ENCODE measurements around the gene POC1B.
A peak's percentile ranks its signal among the peaks of the same experiment; 100 is the strongest.

The POC1B gene

DNA sequence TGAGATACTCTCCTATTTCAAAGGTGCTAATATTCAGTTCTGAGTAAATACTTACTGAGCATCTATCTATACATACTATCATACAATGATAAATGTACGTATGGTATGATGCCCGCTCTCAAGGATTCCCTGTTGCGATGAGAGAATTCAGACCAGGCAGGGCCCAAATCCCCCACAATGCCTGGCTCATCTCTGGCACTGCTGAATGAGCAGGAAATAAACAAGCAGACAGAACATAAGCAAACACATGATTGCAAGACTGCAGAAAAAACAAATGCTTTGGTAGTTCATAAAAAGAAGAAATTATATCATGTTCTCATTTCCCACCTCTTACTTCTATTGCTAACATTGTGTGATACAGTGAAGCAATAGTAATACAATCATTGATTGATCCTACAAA, 96.3 kb downstream of the POC1B start:
- Histone ChIP-seq H3K27ac (ENCODE audit: low read depth, low read length) (no peak overlapping the region), H3K9ac (ENCODE audit: low read depth in 1 of 2, low read length in 2 of 2) (no peak overlapping the region), H3K4me3 (ENCODE audit: low read depth in 1 of 2, low read length in 2 of 2) (no peak overlapping the region), H3K36me3 (ENCODE audit: control insufficient read depth in 1 of 2, insufficient read depth in 2 of 2, low read length in 2 of 2) (peaks cover 0 to 6% of the 10 kb centered on the region in 2 donors), H3K27me3 (ENCODE audit: control insufficient read depth in 1 of 2, insufficient read depth in 2 of 2, low read length in 2 of 2) (no peaks in the 10 kb centered on the region), H3K9me3 (ENCODE audit: control insufficient read depth in 1 of 2, low read length in 2 of 2) (no peaks in the 10 kb centered on the region), H3K4me1 (ENCODE audit: control insufficient read depth in 1 of 2, insufficient read depth in 2 of 2, low read length in 2 of 2) (peaks cover 3 to 7% of the 10 kb centered on the region in 2 donors)

DNA sequence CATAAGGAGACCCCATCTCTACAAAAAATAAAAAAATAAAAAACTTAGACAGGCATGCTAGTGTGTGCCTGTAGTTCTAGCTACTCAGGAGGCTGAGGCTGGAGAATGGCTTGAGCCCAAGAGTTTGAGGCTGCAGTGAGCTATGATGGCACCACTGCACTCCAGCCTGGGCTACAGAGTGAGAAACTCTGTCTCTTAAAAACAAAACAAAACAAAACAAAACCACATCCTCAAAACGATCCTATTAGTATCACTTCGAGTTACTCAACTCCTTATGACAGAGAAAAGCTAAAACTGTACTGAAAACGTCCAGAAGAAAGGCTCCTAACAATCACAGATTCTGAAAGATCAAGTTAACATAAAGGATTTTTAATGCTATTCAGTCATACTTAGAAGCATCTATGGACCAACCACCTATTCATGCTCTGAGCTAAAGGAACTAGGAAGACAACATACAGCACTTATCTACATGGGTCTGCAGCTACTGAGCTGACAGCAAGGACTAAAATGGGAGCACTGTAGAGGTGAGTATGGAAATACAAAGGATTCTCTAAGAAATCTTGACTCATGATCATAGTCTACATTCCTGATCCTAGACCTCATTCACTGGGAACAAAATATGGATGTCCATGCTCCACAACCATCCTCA, 98.2 kb downstream of the POC1B start:
- peaks cover 3 to 7% of the 10 kb centered on the region in 2 donors for H3K4me1 ChIP-seq (ENCODE audit: control insufficient read depth in 1 of 2, insufficient read depth in 2 of 2, low read length in 2 of 2)
- H3K27me3 ChIP-seq (ENCODE audit: control insufficient read depth in 1 of 2, insufficient read depth in 2 of 2, low read length in 2 of 2) = no peaks in the 10 kb centered on the region
- no peak overlapping the region for H3K27ac ChIP-seq (ENCODE audit: low read depth, low read length)
- H3K4me3 ChIP-seq (ENCODE audit: low read depth in 1 of 2, low read length in 2 of 2) = peak overlapping the region in 1 of 2 donors; percentile 16
- H3K9me3 ChIP-seq (ENCODE audit: control insufficient read depth in 1 of 2, low read length in 2 of 2) = no peaks in the 10 kb centered on the region
- peaks cover 0 to 6% of the 10 kb centered on the region in 2 donors for H3K36me3 ChIP-seq (ENCODE audit: control insufficient read depth in 1 of 2, insufficient read depth in 2 of 2, low read length in 2 of 2)
- no peak overlapping the region for H3K9ac ChIP-seq (ENCODE audit: low read depth in 1 of 2, low read length in 2 of 2)

DNA sequence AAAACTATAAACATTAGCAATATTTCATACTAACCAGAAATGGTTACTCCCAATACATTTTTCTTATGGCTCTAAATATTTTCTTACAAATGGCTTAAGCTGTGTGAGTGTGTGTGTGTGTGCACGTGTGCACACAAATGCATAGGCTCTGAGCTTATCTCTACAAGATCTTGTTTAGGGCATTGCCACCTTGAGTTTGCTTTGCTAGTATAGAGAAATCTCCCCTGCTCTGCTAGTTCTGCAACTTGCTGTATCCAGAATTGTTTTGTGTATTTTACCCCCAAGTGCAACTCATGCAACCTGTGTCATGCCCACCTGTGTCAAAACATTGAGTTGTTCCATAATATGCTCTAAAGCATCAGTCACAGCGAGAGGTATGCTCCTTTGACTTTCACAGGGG, 101.0 kb downstream of the POC1B start:
- peaks cover 0 to 13% of the 10 kb centered on the region in 2 donors for H3K36me3 ChIP-seq (ENCODE audit: control insufficient read depth in 1 of 2, insufficient read depth in 2 of 2, low read length in 2 of 2)
- no peak overlapping the region for H3K27ac ChIP-seq (ENCODE audit: low read depth, low read length)
- no peak overlapping the region for H3K4me3 ChIP-seq (ENCODE audit: low read depth in 1 of 2, low read length in 2 of 2)
- H3K4me1 ChIP-seq (ENCODE audit: control insufficient read depth in 1 of 2, insufficient read depth in 2 of 2, low read length in 2 of 2) = peaks cover 3 to 7% of the 10 kb centered on the region in 2 donors
- H3K27me3 ChIP-seq (ENCODE audit: control insufficient read depth in 1 of 2, insufficient read depth in 2 of 2, low read length in 2 of 2) = no peaks in the 10 kb centered on the region
- H3K9ac ChIP-seq (ENCODE audit: low read depth in 1 of 2, low read length in 2 of 2) = no peak overlapping the region
- no peaks in the 10 kb centered on the region for H3K9me3 ChIP-seq (ENCODE audit: control insufficient read depth in 1 of 2, low read length in 2 of 2)

DNA sequence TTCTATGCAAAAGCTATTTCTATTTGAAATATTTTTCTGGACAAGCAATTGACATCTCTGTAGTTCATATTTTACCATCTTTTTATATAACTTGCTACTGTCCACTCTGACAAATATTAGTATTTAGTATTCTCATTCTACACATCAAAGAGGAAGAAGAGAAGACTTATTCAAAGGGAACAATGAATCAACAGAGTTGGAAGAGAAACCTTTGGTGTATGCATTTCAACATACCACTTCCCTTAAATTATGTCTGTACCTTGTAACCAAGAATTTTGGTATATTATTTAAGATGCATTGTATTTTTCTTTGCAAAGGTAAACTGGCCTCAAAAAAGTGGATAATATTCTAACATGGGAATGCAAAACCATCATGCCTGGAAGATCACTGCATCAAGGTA, 101.5 kb downstream of the POC1B start:
- peaks cover 1 to 7% of the 10 kb centered on the region in 2 donors for H3K4me1 ChIP-seq (ENCODE audit: control insufficient read depth in 1 of 2, insufficient read depth in 2 of 2, low read length in 2 of 2)
- peaks cover 0 to 13% of the 10 kb centered on the region in 2 donors for H3K36me3 ChIP-seq (ENCODE audit: control insufficient read depth in 1 of 2, insufficient read depth in 2 of 2, low read length in 2 of 2)
- no peak overlapping the region for H3K27ac ChIP-seq (ENCODE audit: low read depth, low read length)
- H3K9me3 ChIP-seq (ENCODE audit: control insufficient read depth in 1 of 2, low read length in 2 of 2) = no peaks in the 10 kb centered on the region
- no peak overlapping the region for H3K9ac ChIP-seq (ENCODE audit: low read depth in 1 of 2, low read length in 2 of 2)
- H3K4me3 ChIP-seq (ENCODE audit: low read depth in 1 of 2, low read length in 2 of 2) = no peak overlapping the region
- no peaks in the 10 kb centered on the region for H3K27me3 ChIP-seq (ENCODE audit: control insufficient read depth in 1 of 2, insufficient read depth in 2 of 2, low read length in 2 of 2)

DNA sequence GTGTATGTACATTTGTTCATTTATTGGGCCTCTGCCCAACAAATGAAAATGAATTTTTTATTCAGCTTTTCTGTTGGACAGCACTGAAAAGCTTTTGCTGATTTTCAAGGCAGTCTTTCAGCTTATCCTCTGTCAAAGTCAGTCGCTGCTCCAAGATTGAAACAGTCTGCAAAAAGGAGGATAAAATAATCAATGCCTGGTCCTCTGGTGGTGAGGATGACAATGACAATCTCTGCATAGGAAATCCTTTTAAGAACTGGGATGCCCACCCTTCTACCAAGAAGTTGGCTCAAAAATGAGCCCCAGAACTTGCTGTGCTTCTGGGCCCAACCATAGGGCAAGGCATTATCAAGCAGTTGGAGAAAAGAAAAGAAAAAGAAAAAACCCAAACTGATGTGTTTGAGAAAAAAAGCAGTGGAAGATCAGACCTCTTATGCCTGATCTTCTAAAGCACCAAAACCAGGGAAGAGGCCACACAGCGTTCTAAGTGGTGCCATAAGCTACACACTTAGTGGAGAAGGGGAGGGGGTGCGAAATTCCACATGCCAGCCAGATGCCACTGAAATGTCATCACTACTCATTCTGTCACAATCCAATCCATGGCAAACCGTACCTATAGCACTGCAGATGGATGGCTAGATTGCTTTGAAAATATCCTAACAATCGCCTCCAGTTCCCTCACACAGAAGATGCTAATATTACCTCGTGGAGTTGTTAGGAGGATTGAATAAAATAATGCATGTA, 104.6 kb downstream of the POC1B start:
- no peak overlapping the region for H3K9ac ChIP-seq (ENCODE audit: low read depth in 1 of 2, low read length in 2 of 2)
- no peaks in the 10 kb centered on the region for H3K4me1 ChIP-seq (ENCODE audit: control insufficient read depth in 1 of 2, insufficient read depth in 2 of 2, low read length in 2 of 2)
- no peak overlapping the region for H3K27ac ChIP-seq (ENCODE audit: low read depth, low read length)
- H3K36me3 ChIP-seq (ENCODE audit: control insufficient read depth in 1 of 2, insufficient read depth in 2 of 2, low read length in 2 of 2) = peaks cover 0 to 13% of the 10 kb centered on the region in 2 donors
- H3K4me3 ChIP-seq (ENCODE audit: low read depth in 1 of 2, low read length in 2 of 2) = no peak overlapping the region
- H3K9me3 ChIP-seq (ENCODE audit: control insufficient read depth in 1 of 2, low read length in 2 of 2) = no peaks in the 10 kb centered on the region
- no peaks in the 10 kb centered on the region for H3K27me3 ChIP-seq (ENCODE audit: control insufficient read depth in 1 of 2, insufficient read depth in 2 of 2, low read length in 2 of 2)

DNA sequence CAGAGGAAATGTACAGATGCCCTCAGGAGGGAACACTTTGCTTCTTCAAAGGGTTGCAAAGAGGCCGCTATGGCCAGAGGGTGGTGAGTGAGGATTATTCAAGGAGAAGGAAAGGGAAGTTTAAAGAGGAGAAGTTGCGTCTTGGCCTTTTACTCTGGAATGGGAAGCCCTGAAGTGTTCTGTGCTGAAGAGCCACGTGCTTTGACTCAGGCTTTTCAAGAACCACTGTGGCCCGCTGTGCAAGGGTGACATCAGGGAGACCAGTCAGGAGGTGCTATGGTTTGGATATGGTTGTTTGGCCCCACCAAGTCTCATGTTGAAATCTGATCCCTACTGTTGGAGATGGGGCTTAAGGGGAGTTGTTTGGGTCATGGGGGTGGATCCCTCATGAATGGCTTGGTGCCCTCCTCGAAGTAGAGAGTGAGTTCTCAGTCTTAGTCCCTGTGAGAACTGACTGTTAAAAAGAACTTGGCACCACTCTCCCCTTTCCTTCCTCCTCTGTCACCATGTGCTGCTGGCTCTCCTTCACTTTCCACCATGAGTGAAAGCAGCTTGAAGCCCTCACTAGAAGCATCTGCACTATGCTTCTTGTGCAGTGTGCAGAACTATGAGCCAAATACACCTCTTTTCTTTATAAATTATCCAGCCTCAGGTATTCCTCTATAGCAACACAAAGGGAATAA, 107.5 kb downstream of the POC1B start:
- H3K9me3 ChIP-seq (ENCODE audit: control insufficient read depth in 1 of 2, low read length in 2 of 2) = no peaks in the 10 kb centered on the region
- H3K36me3 ChIP-seq (ENCODE audit: control insufficient read depth in 1 of 2, insufficient read depth in 2 of 2, low read length in 2 of 2) = peaks cover 0 to 7% of the 10 kb centered on the region in 2 donors
- H3K4me3 ChIP-seq (ENCODE audit: low read depth in 1 of 2, low read length in 2 of 2) = no peak overlapping the region
- H3K27me3 ChIP-seq (ENCODE audit: control insufficient read depth in 1 of 2, insufficient read depth in 2 of 2, low read length in 2 of 2) = no peaks in the 10 kb centered on the region
- no peaks in the 10 kb centered on the region for H3K4me1 ChIP-seq (ENCODE audit: control insufficient read depth in 1 of 2, insufficient read depth in 2 of 2, low read length in 2 of 2)
- H3K9ac ChIP-seq (ENCODE audit: low read depth in 1 of 2, low read length in 2 of 2) = no peak overlapping the region
- H3K27ac ChIP-seq (ENCODE audit: low read depth, low read length) = no peak overlapping the region

DNA sequence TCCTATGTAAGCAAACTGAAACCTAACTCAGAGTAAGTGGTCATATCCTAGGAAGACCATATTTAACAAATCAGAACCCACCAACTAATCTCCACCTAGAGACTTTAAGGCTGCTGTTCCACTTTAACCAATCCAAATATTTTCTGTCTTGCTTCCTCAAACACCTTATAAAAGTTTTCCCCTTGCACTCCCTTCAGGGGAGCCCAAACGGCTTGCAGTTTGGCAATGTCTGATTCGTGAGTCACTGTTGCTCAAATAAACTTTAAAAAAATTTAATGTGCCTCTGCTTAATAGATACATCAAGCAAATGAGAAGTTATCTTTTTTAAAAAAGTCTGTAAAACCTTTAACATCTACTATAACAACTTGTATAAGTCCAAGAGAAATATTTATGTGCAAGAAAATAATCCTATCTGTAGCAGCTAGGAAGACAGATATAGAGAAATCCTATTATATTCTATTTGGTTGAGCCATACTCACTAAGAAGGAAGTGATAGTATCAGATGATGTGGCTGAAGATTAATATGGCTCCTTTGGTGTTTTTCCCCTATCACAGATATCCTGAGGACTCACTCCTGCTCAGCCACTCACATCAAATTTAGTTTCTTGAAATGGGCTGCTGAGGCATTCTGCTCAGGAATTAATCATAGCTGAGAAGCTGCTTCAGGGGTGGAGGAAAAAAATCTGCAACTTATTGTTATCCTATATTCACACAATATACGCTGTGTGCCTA, 108.4 kb downstream of the POC1B start:
- Histone ChIP-seq H3K36me3 (ENCODE audit: control insufficient read depth in 1 of 2, insufficient read depth in 2 of 2, low read length in 2 of 2) (peaks cover 0 to 7% of the 10 kb centered on the region in 2 donors), H3K9ac (ENCODE audit: low read depth in 1 of 2, low read length in 2 of 2) (no peak overlapping the region), H3K4me1 (ENCODE audit: control insufficient read depth in 1 of 2, insufficient read depth in 2 of 2, low read length in 2 of 2) (no peaks in the 10 kb centered on the region), H3K27me3 (ENCODE audit: control insufficient read depth in 1 of 2, insufficient read depth in 2 of 2, low read length in 2 of 2) (no peaks in the 10 kb centered on the region), H3K27ac (ENCODE audit: low read depth, low read length) (no peak overlapping the region), H3K9me3 (ENCODE audit: control insufficient read depth in 1 of 2, low read length in 2 of 2) (no peaks in the 10 kb centered on the region), H3K4me3 (ENCODE audit: low read depth in 1 of 2, low read length in 2 of 2) (no peak overlapping the region)

DNA sequence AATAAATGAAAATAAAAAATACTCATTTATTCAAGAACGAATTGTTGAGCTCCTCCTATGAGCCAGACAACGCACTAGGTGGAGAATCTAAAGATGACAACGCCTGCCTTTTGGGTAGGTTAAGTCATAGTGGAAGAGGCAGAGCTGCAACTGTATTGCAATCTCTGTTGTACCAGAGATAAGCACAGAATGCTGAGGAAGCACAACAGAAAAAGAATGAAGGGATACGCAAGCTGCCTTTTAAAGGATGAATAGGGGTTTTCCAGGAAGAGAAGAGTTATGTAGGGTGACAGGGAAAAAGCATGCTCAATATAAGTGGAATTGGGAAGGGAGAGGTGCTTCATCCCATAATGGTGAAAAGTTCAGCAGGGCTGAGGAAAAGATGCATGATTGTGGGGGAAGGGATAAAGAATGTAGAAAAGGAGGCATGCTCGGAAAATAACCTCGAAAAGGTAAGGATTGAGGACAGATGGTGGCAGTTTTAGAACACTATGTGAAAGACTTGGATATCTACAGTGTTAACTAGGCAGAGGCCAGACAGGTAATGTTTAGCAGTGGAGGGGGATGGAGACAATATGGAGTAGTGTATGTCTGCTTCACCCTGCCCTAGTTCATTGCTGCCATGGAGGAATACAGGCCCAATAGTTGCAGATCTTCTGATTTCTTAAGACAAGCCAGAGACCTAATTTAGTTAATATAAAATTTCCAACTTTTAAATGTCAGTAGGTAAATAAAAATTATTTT, 109.6 kb downstream of the POC1B start:
- H3K9me3 ChIP-seq (ENCODE audit: control insufficient read depth in 1 of 2, low read length in 2 of 2) = no peaks in the 10 kb centered on the region
- no peak overlapping the region for H3K27ac ChIP-seq (ENCODE audit: low read depth, low read length)
- no peak overlapping the region for H3K4me3 ChIP-seq (ENCODE audit: low read depth in 1 of 2, low read length in 2 of 2)
- H3K9ac ChIP-seq (ENCODE audit: low read depth in 1 of 2, low read length in 2 of 2) = no peak overlapping the region
- no peaks in the 10 kb centered on the region for H3K4me1 ChIP-seq (ENCODE audit: control insufficient read depth in 1 of 2, insufficient read depth in 2 of 2, low read length in 2 of 2)
- peaks cover 0 to 3% of the 10 kb centered on the region in 2 donors for H3K36me3 ChIP-seq (ENCODE audit: control insufficient read depth in 1 of 2, insufficient read depth in 2 of 2, low read length in 2 of 2)
- no peaks in the 10 kb centered on the region for H3K27me3 ChIP-seq (ENCODE audit: control insufficient read depth in 1 of 2, insufficient read depth in 2 of 2, low read length in 2 of 2)

DNA sequence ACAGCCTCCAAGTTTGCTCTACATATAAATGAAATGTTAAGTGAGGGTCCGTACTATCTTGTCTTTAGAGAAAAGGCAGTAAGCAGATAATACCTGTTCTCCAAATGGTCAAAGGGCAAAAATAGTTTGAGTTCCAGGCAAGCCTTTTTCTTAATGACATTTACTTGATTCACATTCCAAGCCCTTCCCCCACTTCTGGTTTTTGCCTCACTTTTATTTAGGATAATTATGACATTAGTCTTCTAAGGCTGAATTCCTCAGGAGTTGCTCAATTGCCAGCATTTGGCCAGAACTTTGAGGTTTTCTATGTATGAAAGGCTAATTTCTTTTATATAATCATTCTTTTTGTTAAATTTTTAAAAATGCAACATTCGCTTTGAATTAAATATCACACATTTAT, 111.0 kb downstream of the POC1B start:
- Histone ChIP-seq H3K4me1 (ENCODE audit: control insufficient read depth in 1 of 2, insufficient read depth in 2 of 2, low read length in 2 of 2) (no peaks in the 10 kb centered on the region), H3K27me3 (ENCODE audit: control insufficient read depth in 1 of 2, insufficient read depth in 2 of 2, low read length in 2 of 2) (no peaks in the 10 kb centered on the region), H3K9me3 (ENCODE audit: control insufficient read depth in 1 of 2, low read length in 2 of 2) (no peaks in the 10 kb centered on the region), H3K4me3 (ENCODE audit: low read depth in 1 of 2, low read length in 2 of 2) (no peak overlapping the region), H3K9ac (ENCODE audit: low read depth in 1 of 2, low read length in 2 of 2) (no peak overlapping the region), H3K27ac (ENCODE audit: low read depth, low read length) (no peak overlapping the region), H3K36me3 (ENCODE audit: control insufficient read depth in 1 of 2, insufficient read depth in 2 of 2, low read length in 2 of 2) (no peaks in the 10 kb centered on the region)

Data from duodenal mucosa (tissue), 2 donors.